ENCODE results near the gene GPAM. TPM values are rescaled to one million over a fixed set of nuclear protein-coding genes. Genes with fewer than 3 reads are reported as not detected.

Gene GPAM
- total RNA-seq, 1 experiment from 2014 or later = 12.2 TPM

- Mint-ChIP-seq H3K9me3 (0 out of 2 replicates have a peak, but pooled peaks cover 3% of the 10 kb centered on the region), H3K27me3 (ENCODE audit: low read depth) (peaks cover 3% of the 10 kb centered on the region; the same call in 1 of the 2 replicates), H3K27ac (no peak overlapping the region), H3K36me3 (no peaks in the 10 kb centered on the region), H3K4me3 (no peak overlapping the region), H3K4me1 (no peaks in the 10 kb centered on the region)
- DNase-seq (ENCODE audit: low spot score) = no peak
- ChIA-PET POLR2A (no interaction called here), CTCF (interaction anchor here (1.0 to 1.7 kb wide), 2 partner anchors 100 to 101 kb away, joined by 3 to 6 read pairs; no protein-coding TSS in a partner anchor)
- no peak for TF ChIP-seq FOXK1 (CRISPR knock-in tag; IDR thresholded peaks at IDR 0.05)
- TF ChIP-seq ZNF671 (CRISPR knock-in tag; IDR thresholded peaks at IDR 0.05) = no peak
- TF ChIP-seq, protein P1, sequence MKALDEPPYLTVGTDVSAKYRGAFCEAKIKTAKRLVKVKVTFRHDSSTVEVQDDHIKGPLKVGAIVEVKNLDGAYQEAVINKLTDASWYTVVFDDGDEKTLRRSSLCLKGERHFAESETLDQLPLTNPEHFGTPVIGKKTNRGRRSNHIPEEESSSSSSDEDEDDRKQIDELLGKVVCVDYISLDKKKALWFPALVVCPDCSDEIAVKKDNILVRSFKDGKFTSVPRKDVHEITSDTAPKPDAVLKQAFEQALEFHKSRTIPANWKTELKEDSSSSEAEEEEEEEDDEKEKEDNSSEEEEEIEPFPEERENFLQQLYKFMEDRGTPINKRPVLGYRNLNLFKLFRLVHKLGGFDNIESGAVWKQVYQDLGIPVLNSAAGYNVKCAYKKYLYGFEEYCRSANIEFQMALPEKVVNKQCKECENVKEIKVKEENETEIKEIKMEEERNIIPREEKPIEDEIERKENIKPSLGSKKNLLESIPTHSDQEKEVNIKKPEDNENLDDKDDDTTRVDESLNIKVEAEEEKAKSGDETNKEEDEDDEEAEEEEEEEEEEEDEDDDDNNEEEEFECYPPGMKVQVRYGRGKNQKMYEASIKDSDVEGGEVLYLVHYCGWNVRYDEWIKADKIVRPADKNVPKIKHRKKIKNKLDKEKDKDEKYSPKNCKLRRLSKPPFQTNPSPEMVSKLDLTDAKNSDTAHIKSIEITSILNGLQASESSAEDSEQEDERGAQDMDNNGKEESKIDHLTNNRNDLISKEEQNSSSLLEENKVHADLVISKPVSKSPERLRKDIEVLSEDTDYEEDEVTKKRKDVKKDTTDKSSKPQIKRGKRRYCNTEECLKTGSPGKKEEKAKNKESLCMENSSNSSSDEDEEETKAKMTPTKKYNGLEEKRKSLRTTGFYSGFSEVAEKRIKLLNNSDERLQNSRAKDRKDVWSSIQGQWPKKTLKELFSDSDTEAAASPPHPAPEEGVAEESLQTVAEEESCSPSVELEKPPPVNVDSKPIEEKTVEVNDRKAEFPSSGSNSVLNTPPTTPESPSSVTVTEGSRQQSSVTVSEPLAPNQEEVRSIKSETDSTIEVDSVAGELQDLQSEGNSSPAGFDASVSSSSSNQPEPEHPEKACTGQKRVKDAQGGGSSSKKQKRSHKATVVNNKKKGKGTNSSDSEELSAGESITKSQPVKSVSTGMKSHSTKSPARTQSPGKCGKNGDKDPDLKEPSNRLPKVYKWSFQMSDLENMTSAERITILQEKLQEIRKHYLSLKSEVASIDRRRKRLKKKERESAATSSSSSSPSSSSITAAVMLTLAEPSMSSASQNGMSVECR (CRISPR knock-in tag; IDR thresholded peaks at IDR 0.05; ENCODE audit: borderline replicate concordance) = no peak
- no peak for TF ChIP-seq CREB1 (CRISPR knock-in tag; IDR thresholded peaks at IDR 0.05)
- TF ChIP-seq, protein P2, sequence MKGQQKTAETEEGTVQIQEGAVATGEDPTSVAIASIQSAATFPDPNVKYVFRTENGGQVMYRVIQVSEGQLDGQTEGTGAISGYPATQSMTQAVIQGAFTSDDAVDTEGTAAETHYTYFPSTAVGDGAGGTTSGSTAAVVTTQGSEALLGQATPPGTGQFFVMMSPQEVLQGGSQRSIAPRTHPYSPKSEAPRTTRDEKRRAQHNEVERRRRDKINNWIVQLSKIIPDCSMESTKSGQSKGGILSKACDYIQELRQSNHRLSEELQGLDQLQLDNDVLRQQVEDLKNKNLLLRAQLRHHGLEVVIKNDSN (CRISPR knock-in tag; IDR thresholded peaks at IDR 0.05) = no peak
- no peak for TF ChIP-seq ELF4 (CRISPR knock-in tag; IDR thresholded peaks at IDR 0.05; ENCODE audit: low read depth)
- TF ChIP-seq EMX1 (CRISPR knock-in tag; IDR thresholded peaks at IDR 0.05) = no peak
- TF ChIP-seq TEAD4 (CRISPR knock-in tag; IDR thresholded peaks at IDR 0.05) = no peak
- TF ChIP-seq GRHL2 (CRISPR knock-in tag; IDR thresholded peaks at IDR 0.05; ENCODE audit: insufficient replicate concordance, severe bottlenecking) = no peak
- TF ChIP-seq IRF2 (CRISPR knock-in tag; IDR thresholded peaks at IDR 0.05; ENCODE audit: borderline replicate concordance, low read depth) = no peak
- TF ChIP-seq MYBL2 (CRISPR knock-in tag; IDR thresholded peaks at IDR 0.05) = no peak
- TF ChIP-seq JUN (CRISPR knock-in tag; IDR thresholded peaks at IDR 0.05) = no peak
- TF ChIP-seq ESRRA (CRISPR knock-in tag; IDR thresholded peaks at IDR 0.05; ENCODE audit: borderline replicate concordance) = no peak
- no peak for TF ChIP-seq NR2C2 (CRISPR knock-in tag; IDR thresholded peaks at IDR 0.05)
- no peak for TF ChIP-seq PRDM15 (CRISPR knock-in tag; IDR thresholded peaks at IDR 0.05)
- TF ChIP-seq, protein P3, sequence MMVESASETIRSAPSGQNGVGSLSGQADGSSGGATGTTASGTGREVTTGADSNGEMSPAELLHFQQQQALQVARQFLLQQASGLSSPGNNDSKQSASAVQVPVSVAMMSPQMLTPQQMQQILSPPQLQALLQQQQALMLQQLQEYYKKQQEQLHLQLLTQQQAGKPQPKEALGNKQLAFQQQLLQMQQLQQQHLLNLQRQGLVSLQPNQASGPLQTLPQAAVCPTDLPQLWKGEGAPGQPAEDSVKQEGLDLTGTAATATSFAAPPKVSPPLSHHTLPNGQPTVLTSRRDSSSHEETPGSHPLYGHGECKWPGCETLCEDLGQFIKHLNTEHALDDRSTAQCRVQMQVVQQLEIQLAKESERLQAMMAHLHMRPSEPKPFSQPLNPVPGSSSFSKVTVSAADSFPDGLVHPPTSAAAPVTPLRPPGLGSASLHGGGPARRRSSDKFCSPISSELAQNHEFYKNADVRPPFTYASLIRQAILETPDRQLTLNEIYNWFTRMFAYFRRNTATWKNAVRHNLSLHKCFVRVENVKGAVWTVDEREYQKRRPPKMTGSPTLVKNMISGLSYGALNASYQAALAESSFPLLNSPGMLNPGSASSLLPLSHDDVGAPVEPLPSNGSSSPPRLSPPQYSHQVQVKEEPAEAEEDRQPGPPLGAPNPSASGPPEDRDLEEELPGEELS (CRISPR knock-in tag; IDR thresholded peaks at IDR 0.05) = no peak
- TF ChIP-seq NFE2L1 (CRISPR knock-in tag; IDR thresholded peaks at IDR 0.05) = no peak
- ATAC-seq = no peak
Observed at GRCh38 chr10:112208292-112208691, 24.7 kb upstream of the GPAM start.

Data from WTC11 (cell line).